ENCODE data around the gene RAD21L1. TPM values are rescaled to one million over a fixed set of nuclear protein-coding genes. Genes with fewer than 3 reads are reported as not detected.

RAD21L1 gene
- total RNA-seq, 1 experiment from 2014 or later, result not detected

- CTCF ChIA-PET, result interaction anchor here (0.6 kb wide), 1 partner anchor 66 kb away, joined by 3 read pairs; no protein-coding TSS in a partner anchor
- H3K9me3 Mint-ChIP-seq (ENCODE audit: low read depth, unreplicated experiment), result no peaks in the 10 kb centered on the region
- peaks cover 5% of the 10 kb centered on the region for H3K36me3 Mint-ChIP-seq (ENCODE audit: insufficient read depth, unreplicated experiment)
- DNase-seq, result no peak
- peaks cover 54% of the 10 kb centered on the region for H3K27me3 Mint-ChIP-seq (ENCODE audit: unreplicated experiment)
- peaks cover 15% of the 10 kb centered on the region for H3K4me1 Mint-ChIP-seq (ENCODE audit: low read depth, unreplicated experiment)
- H3K4me3 Mint-ChIP-seq (ENCODE audit: low read depth, unreplicated experiment), result no peak overlapping the region
- no TSS peak for BruUV-seq (replicated peaks)
- no peak for TF ChIP-seq CTCF (IDR thresholded peaks at IDR 0.05; ENCODE audit: unreplicated experiment)
- no peak overlapping the region for H3K27ac Mint-ChIP-seq (ENCODE audit: unreplicated experiment)
- intact Hi-C loops (cut with micrococcal nuclease; ENCODE audit: unreplicated experiment), result no loop called here
These were observed 18.5 kb upstream of the RAD21L1 start for GRCh38 chr20:1207293-1207878.

GRCh38 chr20:1209447-1210387 lies 16.1 kb upstream of the RAD21L1 start:
- H3K27me3 Mint-ChIP-seq (ENCODE audit: unreplicated experiment), result peaks cover 64% of the 10 kb centered on the region
- CTCF ChIA-PET, result no interaction called here
- intact Hi-C loops (cut with micrococcal nuclease; ENCODE audit: unreplicated experiment), result no loop called here
- H3K4me3 Mint-ChIP-seq (ENCODE audit: low read depth, unreplicated experiment), result no peak overlapping the region
- H3K9me3 Mint-ChIP-seq (ENCODE audit: low read depth, unreplicated experiment), result no peaks in the 10 kb centered on the region
- DNase-seq, result no peak
- peak overlapping the region; percentile 54 for H3K27ac Mint-ChIP-seq (ENCODE audit: unreplicated experiment)
- H3K4me1 Mint-ChIP-seq (ENCODE audit: low read depth, unreplicated experiment), result peaks cover 6% of the 10 kb centered on the region
- peak; percentile 28 for TF ChIP-seq CTCF (IDR thresholded peaks at IDR 0.05; ENCODE audit: unreplicated experiment)
- BruUV-seq (replicated peaks), result no TSS peak
- peaks cover 5% of the 10 kb centered on the region for H3K36me3 Mint-ChIP-seq (ENCODE audit: insufficient read depth, unreplicated experiment)

GRCh38 chr20:1210501-1210900 lies 15.3 kb upstream of the RAD21L1 start:
- Mint-ChIP-seq H3K4me3 (ENCODE audit: low read depth, unreplicated experiment) (no peak overlapping the region), H3K36me3 (ENCODE audit: insufficient read depth, unreplicated experiment) (peaks cover 5% of the 10 kb centered on the region), H3K9me3 (ENCODE audit: low read depth, unreplicated experiment) (no peaks in the 10 kb centered on the region), H3K27ac (ENCODE audit: unreplicated experiment) (no peak overlapping the region), H3K27me3 (ENCODE audit: unreplicated experiment) (peaks cover 71% of the 10 kb centered on the region), H3K4me1 (ENCODE audit: low read depth, unreplicated experiment) (peaks cover 6% of the 10 kb centered on the region)
- no peak for DNase-seq
- intact Hi-C loops (cut with micrococcal nuclease; ENCODE audit: unreplicated experiment), result no loop called here
- CTCF ChIA-PET, result no interaction called here
- no TSS peak for BruUV-seq (replicated peaks)
- TF ChIP-seq CTCF (IDR thresholded peaks at IDR 0.05; ENCODE audit: unreplicated experiment), result no peak

- H3K27me3 Mint-ChIP-seq (ENCODE audit: unreplicated experiment), result peaks cover 75% of the 10 kb centered on the region
- no peak overlapping the region for H3K27ac Mint-ChIP-seq (ENCODE audit: unreplicated experiment)
- no peak for DNase-seq
- peaks cover 5% of the 10 kb centered on the region for H3K36me3 Mint-ChIP-seq (ENCODE audit: insufficient read depth, unreplicated experiment)
- BruUV-seq (replicated peaks), result no TSS peak
- H3K4me3 Mint-ChIP-seq (ENCODE audit: low read depth, unreplicated experiment), result no peak overlapping the region
- H3K4me1 Mint-ChIP-seq (ENCODE audit: low read depth, unreplicated experiment), result peaks cover 6% of the 10 kb centered on the region
- H3K9me3 Mint-ChIP-seq (ENCODE audit: low read depth, unreplicated experiment), result no peaks in the 10 kb centered on the region
- no peak for TF ChIP-seq CTCF (IDR thresholded peaks at IDR 0.05; ENCODE audit: unreplicated experiment)
- CTCF ChIA-PET, result interaction anchor here (0.6 kb wide), 1 partner anchor 14 kb away, joined by 3 read pairs; the partner anchor contains the start of gene RAD21L1
- intact Hi-C loops (cut with micrococcal nuclease; ENCODE audit: unreplicated experiment), result loop anchor here (2.0 kb wide), 1 partner anchor 395 kb away; no protein-coding TSS in a partner anchor
These were observed 13.8 kb upstream of the RAD21L1 start for GRCh38 chr20:1212023-1212422.

Data from Calu3 (cell line).